GM23338 (cell line): Measurements from ENCODE around the gene RFC1. TPM values are rescaled to one million over a fixed set of nuclear protein-coding genes. Genes with fewer than 3 reads are reported as not detected.

Source experiments
- ATAC-seq: fragments of 200-7000 bp; cut with Tn5 transposase; 3 replicates; pipeline ENCODE4 v1.9.1; 2020
- DNase-seq: peaks from one replicate; pipeline ENCODE4 v3.0.0-alpha.2; 2015; ENCODE audit warnings: low spot score
- H2AFZ ChIP-seq: fragments of 200-600 bp; sonication (generic); 2 replicates; pipeline ENCODE4 v1.8.0; 2016; ENCODE audit warnings: antibody characterized with exemption, mild to moderate bottlenecking, moderate library complexity
- H3F3A ChIP-seq: fragments of 200-600 bp; sonication (generic); replicated peaks from 2 replicates; pipeline ENCODE4 v1.8.0; 2017; ENCODE audit warnings: antibody characterized with exemption, mixed run types, low read depth
- H3K27ac ChIP-seq: fragments of 200-600 bp; sonication (generic); 2 replicates; pipeline ENCODE4 v1.6.1; 2016; ENCODE audit warnings: low read depth
- H3K27me3 ChIP-seq: fragments of 200-600 bp; sonication (generic); 2 replicates; pipeline ENCODE4 v1.8.0; 2016; ENCODE audit warnings: mild to moderate bottlenecking, mixed run types, moderate library complexity; ENCODE audit not compliant: insufficient read depth
- H3K36me3 ChIP-seq: fragments of 200-600 bp; sonication (generic); 2 replicates; pipeline ENCODE4 v1.8.0; 2016; ENCODE audit warnings: mild to moderate bottlenecking; ENCODE audit not compliant: insufficient read depth
- H3K4me1 ChIP-seq: fragments of 200-600 bp; sonication (generic); 2 replicates; pipeline ENCODE4 v1.8.0; 2016; ENCODE audit warnings: mild to moderate bottlenecking, moderate library complexity; ENCODE audit not compliant: insufficient read depth
- H3K4me2 ChIP-seq: fragments of 200-600 bp; sonication (generic); 2 replicates; pipeline ENCODE4 v1.7.1; 2017; ENCODE audit warnings: mixed run types
- H3K4me3 ChIP-seq: fragments of 200-600 bp; sonication (generic); 2 replicates; pipeline ENCODE4 v1.6.1; 2016; ENCODE audit warnings: mixed run types
- H3K79me2 ChIP-seq: fragments of 200-600 bp; sonication (generic); replicated peaks from 2 replicates; pipeline ENCODE4 v1.8.0; 2017; ENCODE audit warnings: mild to moderate bottlenecking; ENCODE audit not compliant: insufficient read depth
- H3K9me2 ChIP-seq: fragments of 200-600 bp; sonication (generic); 2 replicates; pipeline ENCODE4 v1.8.0; 2017; ENCODE audit not compliant: insufficient read depth
- H4K20me1 ChIP-seq: fragments of 200-600 bp; sonication (generic); replicated peaks from 2 replicates; pipeline ENCODE4 v1.8.0; 2017; ENCODE audit warnings: mild to moderate bottlenecking; ENCODE audit not compliant: insufficient read depth
- H3K27ac Mint-ChIP-seq: 2 replicates; pipeline ENCODE4 v1.8.0; 2020; ENCODE audit warnings: inconsistent platforms, mild to moderate bottlenecking, moderate library complexity, mixed read lengths
- H3K27me3 Mint-ChIP-seq: 3 replicates; pipeline ENCODE4 v1.8.0; 2022; ENCODE audit warnings: low read depth, mild to moderate bottlenecking, moderate library complexity, mixed read lengths, inconsistent platforms; ENCODE audit not compliant: insufficient read depth, poor library complexity
- H3K36me3 Mint-ChIP-seq: 3 replicates; pipeline ENCODE4 v1.8.0; 2021; ENCODE audit warnings: low read depth, mild to moderate bottlenecking, inconsistent platforms, moderate library complexity, mixed read lengths
- H3K4me1 Mint-ChIP-seq: 3 replicates; pipeline ENCODE4 v1.8.0; 2020; ENCODE audit warnings: mild to moderate bottlenecking, inconsistent platforms, mixed read lengths
- H3K4me3 Mint-ChIP-seq: 3 replicates; pipeline ENCODE4 v1.8.0; 2021; ENCODE audit warnings: moderate library complexity, mild to moderate bottlenecking, inconsistent platforms, mixed read lengths
- H3K9me3 Mint-ChIP-seq: 3 replicates; pipeline ENCODE4 v1.8.0; 2020; ENCODE audit warnings: moderate library complexity, mild to moderate bottlenecking, inconsistent platforms, mixed read lengths
- CTCF ChIP-seq, 2 experiments: fragments of 200-600 bp in 1 of 2; sonication (generic) in 1 of 2; conservative IDR thresholded peaks; 2 replicates each; pipeline versions ENCODE4 v1.5.1 to v1.6.1; 2016 to 2017; ENCODE audit warnings: antibody characterized with exemption in 2 of 2, low read depth in 2 of 2, mild to moderate bottlenecking in 2 of 2, moderate library complexity in 1 of 2
- ETS1 ChIP-seq: IDR thresholded peaks from 2 replicates; pipeline ENCODE4 v1.6.1; 2016; ENCODE audit warnings: antibody characterized with exemption
- EZH2 ChIP-seq: fragments of 200-600 bp; sonication (generic); IDR thresholded peaks from one replicate; pipeline ENCODE4 v1.8.0; 2017; ENCODE audit warnings: antibody characterized with exemption, mild to moderate bottlenecking, low read depth; ENCODE audit not compliant: unreplicated experiment
- JUNB ChIP-seq: IDR thresholded peaks from one replicate; pipeline ENCODE4 v1.6.1; 2016; ENCODE audit warnings: antibody characterized with exemption; ENCODE audit not compliant: unreplicated experiment
- NANOG ChIP-seq: IDR thresholded peaks from 2 replicates; pipeline ENCODE4 v1.6.1; 2016; ENCODE audit warnings: antibody characterized with exemption, borderline replicate concordance
- POLR2AphosphoS5 ChIP-seq: IDR thresholded peaks from 2 replicates; pipeline ENCODE4 v1.6.1; 2016; ENCODE audit warnings: antibody characterized with exemption, low read depth
- REST ChIP-seq: IDR thresholded peaks from one replicate; pipeline ENCODE4 v1.6.1; 2018; ENCODE audit warnings: antibody characterized with exemption; ENCODE audit not compliant: unreplicated experiment
- ZNF114 ChIP-seq: fragments of 250-450 bp; sonication (Bioruptor Pico); IDR thresholded peaks from 2 replicates; pipeline ENCODE4 v1.5.0; 2020; ENCODE audit warnings: mild to moderate bottlenecking, moderate library complexity
- ZNF331 ChIP-seq: fragments of 250-450 bp; sonication (Bioruptor Pico); IDR thresholded peaks from 2 replicates; pipeline ENCODE4 v1.5.0; 2020; ENCODE audit warnings: low read depth, mild to moderate bottlenecking, moderate library complexity
- ZNF462 ChIP-seq: fragments of 250-450 bp; sonication (Bioruptor Pico); IDR thresholded peaks from 2 replicates; pipeline ENCODE4 v1.5.0; 2020; ENCODE audit warnings: mild to moderate bottlenecking, moderate library complexity
- polyA plus RNA-seq: library from polyadenylated mRNA; unstranded; fragments of >200 nt; fragmentation: Nextera tagmentation; extraction: Ambion mirVana; gene quantifications from 2 replicates; pipeline ENCODE4 v1.2.1, GENCODE V29; 2016
- total RNA-seq: library from RNA; depleted of rRNA; stranded (reverse); fragments of >200 nt; shearing (Covaris generic); gene quantifications from 2 replicates; pipeline ENCODE4 v1.2.3, GENCODE V29; 2014

RFC1 gene
- total and polyA plus RNA-seq, 2 experiments from 2014 or later, result 75.8 to 228 TPM

- TF ChIP-seq ZNF462 (CRISPR knock-in tag) (no peak), CTCF (conservative IDR thresholded peaks at IDR 0.05; ENCODE audit: low read depth in 2 of 2) (no peak)
- Mint-ChIP-seq H3K27me3 (no peaks in the 10 kb centered on the region), H3K27ac (no peak overlapping the region), H3K9me3 (no peaks in the 10 kb centered on the region), H3K4me1 (no peaks in the 10 kb centered on the region), H3K4me3 (no peak overlapping the region), H3K36me3 (peaks cover 25% of the 10 kb centered on the region)
- Histone ChIP-seq H3K27ac (no peak overlapping the region), H3K79me2 (peaks cover 14% of the 10 kb centered on the region), H3K4me3 (no peak overlapping the region), H3K36me3 (peaks cover 26% of the 10 kb centered on the region), H3K4me2 (no peak overlapping the region), H2AFZ (no peak overlapping the region), H3K27me3 (no peaks in the 10 kb centered on the region), H3K9me2 (no peaks in the 10 kb centered on the region), H3F3A (no peaks in the 10 kb centered on the region), H3K4me1 (no peaks in the 10 kb centered on the region), H4K20me1 (0 out of 2 replicates have a peak, but pooled peaks cover 4% of the 10 kb centered on the region)
- DNase-seq (no peak), ATAC-seq (no peak)
Observed at GRCh38 chr4:39324446-39324845, 41.7 kb downstream of the RFC1 start.

GRCh38 chr4:39323821-39324220 lies 42.3 kb downstream of the RFC1 start:
- no peaks in the 10 kb centered on the region for H3F3A ChIP-seq
- H3K9me2 ChIP-seq, result no peaks in the 10 kb centered on the region
- Mint-ChIP-seq H3K9me3 (no peaks in the 10 kb centered on the region), H3K27me3 (no peaks in the 10 kb centered on the region), H3K36me3 (peaks cover 25% of the 10 kb centered on the region), H3K4me1 (no peaks in the 10 kb centered on the region), H3K27ac (no peak overlapping the region), H3K4me3 (no peak overlapping the region)
- DNase-seq, result no peak
- no peak overlapping the region for H3K4me3 ChIP-seq
- H3K79me2 ChIP-seq, result peaks cover 8% of the 10 kb centered on the region
- 0 out of 2 replicates have a peak, but pooled peaks cover 4% of the 10 kb centered on the region for H4K20me1 ChIP-seq
- H3K4me2 ChIP-seq, result no peak overlapping the region
- ATAC-seq, result no peak
- H3K4me1 ChIP-seq, result no peaks in the 10 kb centered on the region
- H2AFZ ChIP-seq, result no peak overlapping the region
- H3K27ac ChIP-seq, result no peak overlapping the region
- H3K36me3 ChIP-seq, result peaks cover 26% of the 10 kb centered on the region
- no peaks in the 10 kb centered on the region for H3K27me3 ChIP-seq
- TF ChIP-seq NANOG (no peak), EZH2 (no peak), ETS1 (no peak), ZNF331 (no peak), POLR2AphosphoS5 (no peak), REST (no peak), JUNB (no peak), ZNF114 (no peak)
